Activated naive CD4-positive, alpha-beta T cell treated with anti-CD3 and anti-CD28 coated beads for 36 hours (primary cell): ENCODE measurements around the gene HMMR. TPM values are rescaled to one million over a fixed set of nuclear protein-coding genes. Genes with fewer than 3 reads are reported as not detected.

Experiments used
- CTCF ChIA-PET: fragments of 350-600 bp; sonication (Branson Sonifier 250); formaldehyde crosslinking; loops from one replicate; lab custom pipeline; 2021; ENCODE audit warnings: antibody characterized with exemption; lab: Charles Lee
- DNase-seq: peaks from one replicate; pipeline ENCODE4 v3.0.0-alpha.2; 2020
- H3K27ac Mint-ChIP-seq: one replicate; pipeline ENCODE4 v1.8.0; 2021; ENCODE audit warnings: mild to moderate bottlenecking, mixed read lengths
- H3K27me3 Mint-ChIP-seq: one replicate; pipeline ENCODE4 v1.8.0; 2021; ENCODE audit warnings: low read depth, mixed read lengths
- H3K36me3 Mint-ChIP-seq: one replicate; pipeline ENCODE4 v1.8.0; 2021; ENCODE audit warnings: low read depth, mixed read lengths
- H3K4me1 Mint-ChIP-seq: one replicate; pipeline ENCODE4 v1.8.0; 2021; ENCODE audit warnings: low read depth, mixed read lengths
- H3K4me3 Mint-ChIP-seq: one replicate; pipeline ENCODE4 v1.8.0; 2021; ENCODE audit warnings: mild to moderate bottlenecking, moderate library complexity, mixed read lengths
- H3K9me3 Mint-ChIP-seq: one replicate; pipeline ENCODE4 v1.8.0; 2021; ENCODE audit warnings: mixed read lengths
- intact Hi-C: fragments of 100-400 bp; cut with micrococcal nuclease; formaldehyde crosslinking; loops from one replicate; pipeline ENCODE4 v1.15.1; 2023
- total RNA-seq, 2 experiments: library from RNA; stranded (reverse); gene quantifications; one replicate each; pipeline ENCODE4 v1.2.3, GENCODE V29; 2021

The HMMR gene
- total RNA-seq, 2 experiments from 2014 or later: 91.8 to 99.8 TPM

- Mint-ChIP-seq H3K36me3 (no peaks in the 10 kb centered on the region), H3K27me3 (no peaks in the 10 kb centered on the region), H3K4me3 (no peak overlapping the region), H3K9me3 (no peaks in the 10 kb centered on the region), H3K27ac (no peak overlapping the region), H3K4me1 (peaks cover under 1% of the 10 kb centered on the region)
- intact Hi-C loops: no loop called here
- DNase-seq: no peak
- CTCF ChIA-PET: no interaction called here
These were observed 36.9 kb downstream of the HMMR start for GRCh38 chr5:163497315-163497714.

- CTCF ChIA-PET: interaction anchor here (0.6 kb wide), 2 partner anchors 22 to 32 kb away, joined by 3 to 7 read pairs; no protein-coding TSS in a partner anchor
- no peaks in the 10 kb centered on the region for H3K36me3 Mint-ChIP-seq
- no peak overlapping the region for H3K27ac Mint-ChIP-seq
- H3K27me3 Mint-ChIP-seq: no peaks in the 10 kb centered on the region
- intact Hi-C loops: no loop called here
- DNase-seq: no peak
- H3K4me1 Mint-ChIP-seq: peaks cover 8% of the 10 kb centered on the region
- no peak overlapping the region for H3K4me3 Mint-ChIP-seq
- no peaks in the 10 kb centered on the region for H3K9me3 Mint-ChIP-seq
These were observed 38.5 kb downstream of the HMMR start for GRCh38 chr5:163498886-163499285.

- Mint-ChIP-seq H3K27ac (peak overlapping the region; percentile 98), H3K4me1 (peaks cover 11% of the 10 kb centered on the region), H3K4me3 (peak overlapping the region; percentile 85), H3K36me3 (peaks cover 7% of the 10 kb centered on the region), H3K9me3 (no peaks in the 10 kb centered on the region), H3K27me3 (no peaks in the 10 kb centered on the region)
- DNase-seq: no peak
- intact Hi-C loops: no loop called here
- CTCF ChIA-PET: interaction anchor here (0.7 to 1.5 kb wide), 7 partner anchors 11 to 64 kb away, joined by 3 to 5 read pairs (median 3); partner anchors contain the start of gene HMMR
These were observed 42.1 kb downstream of the HMMR start for GRCh38 chr5:163502521-163502920.

- H3K27ac Mint-ChIP-seq: peak overlapping the region; percentile 98
These were observed 43.0 kb downstream of the HMMR start for GRCh38 chr5:163503106-163504078.

GRCh38 chr5:163504079-163504931 lies 43.9 kb downstream of the HMMR start:
- peaks cover 22% of the 10 kb centered on the region for H3K4me1 Mint-ChIP-seq
- CTCF ChIA-PET: interaction anchor here (0.9 to 2.0 kb wide), 6 partner anchors 13 to 66 kb away, joined by 3 to 6 read pairs (median 4); partner anchors contain the start of genes HMMR and NUDCD2
- no peaks in the 10 kb centered on the region for H3K9me3 Mint-ChIP-seq
- peak; percentile 50 for DNase-seq
- H3K27me3 Mint-ChIP-seq: no peaks in the 10 kb centered on the region
- H3K36me3 Mint-ChIP-seq: peaks cover 10% of the 10 kb centered on the region
- intact Hi-C loops: no loop called here
- H3K4me3 Mint-ChIP-seq: peak overlapping the region; percentile 85
- H3K27ac Mint-ChIP-seq: peak overlapping the region; percentile 98

More at GRCh38 chr5:163503106-163504078, 43.0 kb downstream of the HMMR start:
- no peaks in the 10 kb centered on the region for H3K27me3 Mint-ChIP-seq
- H3K4me3 Mint-ChIP-seq: peak overlapping the region; percentile 85
- H3K36me3 Mint-ChIP-seq: peaks cover 8% of the 10 kb centered on the region
- H3K4me1 Mint-ChIP-seq: peaks cover 19% of the 10 kb centered on the region
- intact Hi-C loops: loop anchor here (1.0 kb wide), 1 partner anchor 30 kb away; no protein-coding TSS in a partner anchor
- H3K9me3 Mint-ChIP-seq: no peaks in the 10 kb centered on the region
- peak; percentile 68 for DNase-seq
- CTCF ChIA-PET: interaction anchor here (0.7 to 1.5 kb wide), 8 partner anchors 12 to 65 kb away, joined by 3 to 5 read pairs (median 3); partner anchors contain the start of gene HMMR

GRCh38 chr5:163505049-163505367 lies 44.6 kb downstream of the HMMR start:
- Mint-ChIP-seq H3K9me3 (no peaks in the 10 kb centered on the region), H3K4me1 (peaks cover 27% of the 10 kb centered on the region), H3K36me3 (peaks cover 10% of the 10 kb centered on the region), H3K4me3 (peak overlapping the region; percentile 85), H3K27ac (peak overlapping the region; percentile 98), H3K27me3 (no peaks in the 10 kb centered on the region)
- CTCF ChIA-PET: interaction anchor here (0.7 to 2.0 kb wide), 5 partner anchors 11 to 46 kb away, joined by 3 to 6 read pairs (median 3); partner anchors contain the start of genes HMMR and NUDCD2
- intact Hi-C loops: loop anchor here (1.0 kb wide), 1 partner anchor 45 kb away; the partner anchor contains the start of genes HMMR and NUDCD2
- no peak for DNase-seq

GRCh38 chr5:163505368-163506094 lies 45.1 kb downstream of the HMMR start, which contains the start of gene MAT2B:
Gene MAT2B, plus strand, starts transcription at chr5:163505619. Its CDS starts 68 bp downstream, at chr5:163505687.
- intact Hi-C loops: loop anchor here (1.0 kb wide), 3 partner anchors 45 to 68 kb away; partner anchors contain the start of genes CCNG1, HMMR and NUDCD2
- Mint-ChIP-seq H3K36me3 (peaks cover 10% of the 10 kb centered on the region), H3K27me3 (no peaks in the 10 kb centered on the region), H3K9me3 (no peaks in the 10 kb centered on the region), H3K4me1 (peaks cover 32% of the 10 kb centered on the region), H3K4me3 (peak within 1 kb of the TSS; percentile 85), H3K27ac (peak within 1 kb of the TSS; percentile 98)
- CTCF ChIA-PET: interaction anchor here (0.7 to 2.0 kb wide), 4 partner anchors 11 to 46 kb away, joined by 3 to 6 read pairs (median 4); partner anchors contain the start of genes HMMR and NUDCD2
- peak; percentile 95 for DNase-seq

GRCh38 chr5:163506095-163506457 lies 45.6 kb downstream of the HMMR start:
- DNase-seq: peak; percentile 22
- peak overlapping the region; percentile 98 for H3K27ac Mint-ChIP-seq
- peak overlapping the region; percentile 85 for H3K4me3 Mint-ChIP-seq
- CTCF ChIA-PET: interaction anchor here (1.0 to 2.0 kb wide), 2 partner anchors 10 to 47 kb away, joined by 3 to 6 read pairs; partner anchors contain the start of genes HMMR and NUDCD2
- intact Hi-C loops: loop anchor here (1.0 kb wide), 2 partner anchors 60 to 69 kb away; partner anchors contain the start of gene CCNG1
- peaks cover 37% of the 10 kb centered on the region for H3K4me1 Mint-ChIP-seq
- peaks cover 10% of the 10 kb centered on the region for H3K36me3 Mint-ChIP-seq
- H3K27me3 Mint-ChIP-seq: no peaks in the 10 kb centered on the region
- no peaks in the 10 kb centered on the region for H3K9me3 Mint-ChIP-seq

- Mint-ChIP-seq H3K36me3 (peaks cover 10% of the 10 kb centered on the region), H3K27me3 (no peaks in the 10 kb centered on the region), H3K9me3 (no peaks in the 10 kb centered on the region), H3K4me1 (peaks cover 39% of the 10 kb centered on the region), H3K27ac (peak overlapping the region; percentile 98), H3K4me3 (peak overlapping the region; percentile 85)
- peak; percentile 33 for DNase-seq
- CTCF ChIA-PET: interaction anchor here (0.6 to 1.2 kb wide), 3 partner anchors 15 to 48 kb away, joined by 3 to 7 read pairs (median 3); no protein-coding TSS in a partner anchor
- intact Hi-C loops: loop anchor here (1.0 kb wide), 2 partner anchors 60 to 69 kb away; partner anchors contain the start of gene CCNG1
These were observed 46.3 kb downstream of the HMMR start for GRCh38 chr5:163506726-163507125.

- Mint-ChIP-seq H3K4me3 (peak overlapping the region; percentile 85), H3K9me3 (no peaks in the 10 kb centered on the region), H3K27ac (peak overlapping the region; percentile 98), H3K36me3 (peaks cover 25% of the 10 kb centered on the region), H3K27me3 (no peaks in the 10 kb centered on the region), H3K4me1 (peaks cover 43% of the 10 kb centered on the region)
- intact Hi-C loops: no loop called here
- no peak for DNase-seq
- CTCF ChIA-PET: interaction anchor here (0.8 to 1.0 kb wide), 2 partner anchors 47 to 50 kb away, joined by 3 read pairs; no protein-coding TSS in a partner anchor
These were observed 48.3 kb downstream of the HMMR start for GRCh38 chr5:163508753-163509152.
